GM23338 (cell line): ENCODE data around the gene PPP1R10. TPM values are rescaled to one million over a fixed set of nuclear protein-coding genes. Genes with fewer than 3 reads are reported as not detected.

ENCODE experiments used
- ATAC-seq: fragments of 200-7000 bp; cut with Tn5 transposase; 3 replicates; pipeline ENCODE4 v1.9.1; 2020
- DNase-seq: peaks from one replicate; pipeline ENCODE4 v3.0.0-alpha.2; 2015; ENCODE audit warnings: low spot score
- H2AFZ ChIP-seq: fragments of 200-600 bp; sonication (generic); 2 replicates; pipeline ENCODE4 v1.8.0; 2016; ENCODE audit warnings: antibody characterized with exemption, mild to moderate bottlenecking, moderate library complexity
- H3F3A ChIP-seq: fragments of 200-600 bp; sonication (generic); replicated peaks from 2 replicates; pipeline ENCODE4 v1.8.0; 2017; ENCODE audit warnings: antibody characterized with exemption, mixed run types, low read depth
- H3K27ac ChIP-seq: fragments of 200-600 bp; sonication (generic); 2 replicates; pipeline ENCODE4 v1.6.1; 2016; ENCODE audit warnings: low read depth
- H3K27me3 ChIP-seq: fragments of 200-600 bp; sonication (generic); 2 replicates; pipeline ENCODE4 v1.8.0; 2016; ENCODE audit warnings: mild to moderate bottlenecking, mixed run types, moderate library complexity; ENCODE audit not compliant: insufficient read depth
- H3K36me3 ChIP-seq: fragments of 200-600 bp; sonication (generic); 2 replicates; pipeline ENCODE4 v1.8.0; 2016; ENCODE audit warnings: mild to moderate bottlenecking; ENCODE audit not compliant: insufficient read depth
- H3K4me1 ChIP-seq: fragments of 200-600 bp; sonication (generic); 2 replicates; pipeline ENCODE4 v1.8.0; 2016; ENCODE audit warnings: mild to moderate bottlenecking, moderate library complexity; ENCODE audit not compliant: insufficient read depth
- H3K4me2 ChIP-seq: fragments of 200-600 bp; sonication (generic); 2 replicates; pipeline ENCODE4 v1.7.1; 2017; ENCODE audit warnings: mixed run types
- H3K4me3 ChIP-seq: fragments of 200-600 bp; sonication (generic); 2 replicates; pipeline ENCODE4 v1.6.1; 2016; ENCODE audit warnings: mixed run types
- H3K79me2 ChIP-seq: fragments of 200-600 bp; sonication (generic); replicated peaks from 2 replicates; pipeline ENCODE4 v1.8.0; 2017; ENCODE audit warnings: mild to moderate bottlenecking; ENCODE audit not compliant: insufficient read depth
- H3K9me2 ChIP-seq: fragments of 200-600 bp; sonication (generic); 2 replicates; pipeline ENCODE4 v1.8.0; 2017; ENCODE audit not compliant: insufficient read depth
- H4K20me1 ChIP-seq: fragments of 200-600 bp; sonication (generic); replicated peaks from 2 replicates; pipeline ENCODE4 v1.8.0; 2017; ENCODE audit warnings: mild to moderate bottlenecking; ENCODE audit not compliant: insufficient read depth
- H3K27ac Mint-ChIP-seq: 2 replicates; pipeline ENCODE4 v1.8.0; 2020; ENCODE audit warnings: inconsistent platforms, mild to moderate bottlenecking, moderate library complexity, mixed read lengths
- H3K27me3 Mint-ChIP-seq: 3 replicates; pipeline ENCODE4 v1.8.0; 2022; ENCODE audit warnings: low read depth, mild to moderate bottlenecking, moderate library complexity, mixed read lengths, inconsistent platforms; ENCODE audit not compliant: insufficient read depth, poor library complexity
- H3K36me3 Mint-ChIP-seq: 3 replicates; pipeline ENCODE4 v1.8.0; 2021; ENCODE audit warnings: low read depth, mild to moderate bottlenecking, inconsistent platforms, moderate library complexity, mixed read lengths
- H3K4me1 Mint-ChIP-seq: 3 replicates; pipeline ENCODE4 v1.8.0; 2020; ENCODE audit warnings: mild to moderate bottlenecking, inconsistent platforms, mixed read lengths
- H3K4me3 Mint-ChIP-seq: 3 replicates; pipeline ENCODE4 v1.8.0; 2021; ENCODE audit warnings: moderate library complexity, mild to moderate bottlenecking, inconsistent platforms, mixed read lengths
- H3K9me3 Mint-ChIP-seq: 3 replicates; pipeline ENCODE4 v1.8.0; 2020; ENCODE audit warnings: moderate library complexity, mild to moderate bottlenecking, inconsistent platforms, mixed read lengths
- ETS1 ChIP-seq: IDR thresholded peaks from 2 replicates; pipeline ENCODE4 v1.6.1; 2016; ENCODE audit warnings: antibody characterized with exemption
- JUNB ChIP-seq: IDR thresholded peaks from one replicate; pipeline ENCODE4 v1.6.1; 2016; ENCODE audit warnings: antibody characterized with exemption; ENCODE audit not compliant: unreplicated experiment
- POLR2AphosphoS5 ChIP-seq: IDR thresholded peaks from 2 replicates; pipeline ENCODE4 v1.6.1; 2016; ENCODE audit warnings: antibody characterized with exemption, low read depth
- STAT1 ChIP-seq: IDR thresholded peaks from one replicate; pipeline ENCODE4 v1.6.1; 2016; ENCODE audit warnings: antibody characterized with exemption; ENCODE audit not compliant: unreplicated experiment
- ZNF114 ChIP-seq: fragments of 250-450 bp; sonication (Bioruptor Pico); IDR thresholded peaks from 2 replicates; pipeline ENCODE4 v1.5.0; 2020; ENCODE audit warnings: mild to moderate bottlenecking, moderate library complexity
- ZNF331 ChIP-seq: fragments of 250-450 bp; sonication (Bioruptor Pico); IDR thresholded peaks from 2 replicates; pipeline ENCODE4 v1.5.0; 2020; ENCODE audit warnings: low read depth, mild to moderate bottlenecking, moderate library complexity
- polyA plus RNA-seq: library from polyadenylated mRNA; unstranded; fragments of >200 nt; fragmentation: Nextera tagmentation; extraction: Ambion mirVana; gene quantifications from 2 replicates; pipeline ENCODE4 v1.2.1, GENCODE V29; 2016
- total RNA-seq: library from RNA; depleted of rRNA; stranded (reverse); fragments of >200 nt; shearing (Covaris generic); gene quantifications from 2 replicates; pipeline ENCODE4 v1.2.3, GENCODE V29; 2014
- TF ChIP-seq, protein P1 (sequence below): fragments of 250-450 bp; sonication (Bioruptor Pico); IDR thresholded peaks from 2 replicates; pipeline ENCODE4 v1.5.0; 2020; ENCODE audit warnings: mild to moderate bottlenecking, moderate library complexity

PPP1R10 gene
- total and polyA plus RNA-seq, 2 experiments from 2014 or later = 41.3 to 42.9 TPM

- TF ChIP-seq, protein P1, sequence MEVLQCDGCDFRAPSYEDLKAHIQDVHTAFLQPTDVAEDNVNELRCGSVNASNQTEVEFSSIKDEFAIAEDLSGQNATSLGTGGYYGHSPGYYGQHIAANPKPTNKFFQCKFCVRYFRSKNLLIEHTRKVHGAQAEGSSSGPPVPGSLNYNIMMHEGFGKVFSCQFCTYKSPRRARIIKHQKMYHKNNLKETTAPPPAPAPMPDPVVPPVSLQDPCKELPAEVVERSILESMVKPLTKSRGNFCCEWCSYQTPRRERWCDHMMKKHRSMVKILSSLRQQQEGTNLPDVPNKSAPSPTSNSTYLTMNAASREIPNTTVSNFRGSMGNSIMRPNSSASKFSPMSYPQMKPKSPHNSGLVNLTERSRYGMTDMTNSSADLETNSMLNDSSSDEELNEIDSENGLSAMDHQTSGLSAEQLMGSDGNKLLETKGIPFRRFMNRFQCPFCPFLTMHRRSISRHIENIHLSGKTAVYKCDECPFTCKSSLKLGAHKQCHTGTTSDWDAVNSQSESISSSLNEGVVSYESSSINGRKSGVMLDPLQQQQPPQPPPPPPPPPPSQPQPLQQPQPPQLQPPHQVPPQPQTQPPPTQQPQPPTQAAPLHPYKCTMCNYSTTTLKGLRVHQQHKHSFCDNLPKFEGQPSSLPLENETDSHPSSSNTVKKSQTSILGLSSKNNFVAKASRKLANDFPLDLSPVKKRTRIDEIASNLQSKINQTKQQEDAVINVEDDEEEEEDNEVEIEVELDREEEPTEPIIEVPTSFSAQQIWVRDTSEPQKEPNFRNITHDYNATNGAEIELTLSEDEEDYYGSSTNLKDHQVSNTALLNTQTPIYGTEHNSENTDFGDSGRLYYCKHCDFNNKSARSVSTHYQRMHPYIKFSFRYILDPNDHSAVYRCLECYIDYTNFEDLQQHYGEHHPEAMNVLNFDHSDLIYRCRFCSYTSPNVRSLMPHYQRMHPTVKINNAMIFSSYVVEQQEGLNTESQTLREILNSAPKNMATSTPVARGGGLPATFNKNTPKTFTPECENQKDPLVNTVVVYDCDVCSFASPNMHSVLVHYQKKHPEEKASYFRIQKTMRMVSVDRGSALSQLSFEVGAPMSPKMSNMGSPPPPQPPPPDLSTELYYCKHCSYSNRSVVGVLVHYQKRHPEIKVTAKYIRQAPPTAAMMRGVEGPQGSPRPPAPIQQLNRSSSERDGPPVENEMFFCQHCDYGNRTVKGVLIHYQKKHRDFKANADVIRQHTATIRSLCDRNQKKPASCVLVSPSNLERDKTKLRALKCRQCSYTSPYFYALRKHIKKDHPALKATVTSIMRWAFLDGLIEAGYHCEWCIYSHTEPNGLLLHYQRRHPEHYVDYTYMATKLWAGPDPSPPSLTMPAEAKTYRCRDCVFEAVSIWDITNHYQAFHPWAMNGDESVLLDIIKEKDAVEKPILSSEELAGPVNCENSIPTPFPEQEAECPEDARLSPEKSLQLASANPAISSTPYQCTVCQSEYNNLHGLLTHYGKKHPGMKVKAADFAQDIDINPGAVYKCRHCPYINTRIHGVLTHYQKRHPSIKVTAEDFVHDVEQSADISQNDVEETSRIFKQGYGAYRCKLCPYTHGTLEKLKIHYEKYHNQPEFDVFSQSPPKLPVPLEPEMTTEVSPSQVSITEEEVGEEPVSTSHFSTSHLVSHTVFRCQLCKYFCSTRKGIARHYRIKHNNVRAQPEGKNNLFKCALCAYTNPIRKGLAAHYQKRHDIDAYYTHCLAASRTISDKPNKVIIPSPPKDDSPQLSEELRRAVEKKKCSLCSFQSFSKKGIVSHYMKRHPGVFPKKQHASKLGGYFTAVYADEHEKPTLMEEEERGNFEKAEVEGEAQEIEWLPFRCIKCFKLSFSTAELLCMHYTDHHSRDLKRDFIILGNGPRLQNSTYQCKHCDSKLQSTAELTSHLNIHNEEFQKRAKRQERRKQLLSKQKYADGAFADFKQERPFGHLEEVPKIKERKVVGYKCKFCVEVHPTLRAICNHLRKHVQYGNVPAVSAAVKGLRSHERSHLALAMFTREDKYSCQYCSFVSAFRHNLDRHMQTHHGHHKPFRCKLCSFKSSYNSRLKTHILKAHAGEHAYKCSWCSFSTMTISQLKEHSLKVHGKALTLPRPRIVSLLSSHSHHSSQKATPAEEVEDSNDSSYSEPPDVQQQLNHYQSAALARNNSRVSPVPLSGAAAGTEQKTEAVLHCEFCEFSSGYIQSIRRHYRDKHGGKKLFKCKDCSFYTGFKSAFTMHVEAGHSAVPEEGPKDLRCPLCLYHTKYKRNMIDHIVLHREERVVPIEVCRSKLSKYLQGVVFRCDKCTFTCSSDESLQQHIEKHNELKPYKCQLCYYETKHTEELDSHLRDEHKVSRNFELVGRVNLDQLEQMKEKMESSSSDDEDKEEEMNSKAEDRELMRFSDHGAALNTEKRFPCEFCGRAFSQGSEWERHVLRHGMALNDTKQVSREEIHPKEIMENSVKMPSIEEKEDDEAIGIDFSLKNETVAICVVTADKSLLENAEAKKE (CRISPR knock-in tag) = no peak
- TF ChIP-seq STAT1 = no peak
Observed at GRCh38 chr6:30592287-30592686, 24.8 kb downstream of the PPP1R10 start (continued).

DNA sequence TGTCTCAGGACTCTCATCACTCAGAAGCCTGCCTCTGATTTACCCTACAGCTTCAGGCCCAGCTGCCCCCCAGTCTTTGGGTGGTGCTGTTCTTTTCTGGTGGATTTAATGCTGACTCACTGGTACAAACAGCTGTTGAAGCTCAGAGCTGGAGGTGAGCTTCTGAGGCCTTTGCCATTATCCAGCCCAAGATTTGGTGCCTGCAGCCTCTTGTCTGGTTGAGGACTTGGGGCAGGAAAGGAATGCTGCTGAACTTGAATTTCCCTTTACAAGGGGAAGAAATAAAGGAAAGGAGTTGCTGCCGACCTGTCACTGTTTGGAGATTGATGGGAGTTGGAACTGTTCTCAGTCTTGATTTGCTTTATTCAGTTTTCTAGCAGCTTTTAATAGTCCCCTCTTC is 26.0 kb downstream of the PPP1R10 start:
- Histone ChIP-seq H2AFZ (no peak overlapping the region), H3K79me2 (peaks cover 13% of the 10 kb centered on the region), H3K4me3 (no peak overlapping the region), H3K4me2 (no peak overlapping the region), H3K27me3 (no peaks in the 10 kb centered on the region), H4K20me1 (peaks cover 33% of the 10 kb centered on the region; the same call in 1 of the 2 replicates), H3K27ac (no peak overlapping the region), H3K9me2 (no peaks in the 10 kb centered on the region), H3K36me3 (peaks cover 50% of the 10 kb centered on the region), H3K4me1 (no peaks in the 10 kb centered on the region), H3F3A (peaks cover 18% of the 10 kb centered on the region; the same call in 1 of the 2 replicates)
- DNase-seq (no peak), ATAC-seq (no peak)
- Mint-ChIP-seq H3K4me1 (no peaks in the 10 kb centered on the region), H3K9me3 (no peaks in the 10 kb centered on the region), H3K36me3 (peaks cover 87% of the 10 kb centered on the region), H3K27me3 (peaks cover 3% of the 10 kb centered on the region), H3K4me3 (no peak overlapping the region), H3K27ac (peak overlapping the region; percentile 82)
- TF ChIP-seq JUNB (no peak), ZNF114 (no peak), ETS1 (no peak), ZNF331 (CRISPR knock-in tag) (no peak), STAT1 (no peak), POLR2AphosphoS5 (no peak)
- TF ChIP-seq, protein P1 (CRISPR knock-in tag) = no peak
